NT2/D1 (cell line): ENCODE results near the gene FGFBP1.

ENCODE experiments used
- SUZ12 ChIP-seq: IDR thresholded peaks from 2 replicates; pipeline ENCODE4 v1.6.1; 2011; ENCODE audit not compliant: insufficient read length, insufficient read depth; ENCODE audit errors: extremely low read depth
- YY1 ChIP-seq: IDR thresholded peaks from 2 replicates; pipeline ENCODE4 v1.6.1; 2011; ENCODE audit not compliant: insufficient read length, insufficient read depth
- ZNF274 ChIP-seq: IDR thresholded peaks from 2 replicates; pipeline ENCODE4 v1.6.1; 2011; ENCODE audit warnings: mild to moderate bottlenecking, low read depth, low read length

GRCh38 chr4:15901998-15902397 is 36.5 kb downstream of the FGFBP1 start:
- no peak for TF ChIP-seq SUZ12
- TF ChIP-seq YY1 = no peak
- no peak for TF ChIP-seq ZNF274
